OCI-LY1 (cell line): ENCODE results near the gene LCE1E.

ENCODE experiments used
- EZH2 ChIP-seq: fragments of 200-600 bp; sonication (generic), shearing (Covaris generic); IDR thresholded peaks from 2 replicates; pipeline ENCODE4 v1.8.0; 2017; ENCODE audit warnings: borderline replicate concordance, mixed run types, mild to moderate bottlenecking, antibody characterized with exemption, low read length, moderate library complexity, mixed read lengths
- TF ChIP-seq, protein P1 (sequence below): fragments of 200-600 bp; sonication (generic), shearing (Covaris generic); IDR thresholded peaks from 2 replicates; pipeline ENCODE4 v1.5.1; 2017; ENCODE audit warnings: mild to moderate bottlenecking, antibody characterized with exemption, low read length, moderate library complexity, mixed read lengths

GRCh38 chr1:152747831-152748230 is 38.2 kb upstream of the LCE1E start:
- TF ChIP-seq, protein P1, sequence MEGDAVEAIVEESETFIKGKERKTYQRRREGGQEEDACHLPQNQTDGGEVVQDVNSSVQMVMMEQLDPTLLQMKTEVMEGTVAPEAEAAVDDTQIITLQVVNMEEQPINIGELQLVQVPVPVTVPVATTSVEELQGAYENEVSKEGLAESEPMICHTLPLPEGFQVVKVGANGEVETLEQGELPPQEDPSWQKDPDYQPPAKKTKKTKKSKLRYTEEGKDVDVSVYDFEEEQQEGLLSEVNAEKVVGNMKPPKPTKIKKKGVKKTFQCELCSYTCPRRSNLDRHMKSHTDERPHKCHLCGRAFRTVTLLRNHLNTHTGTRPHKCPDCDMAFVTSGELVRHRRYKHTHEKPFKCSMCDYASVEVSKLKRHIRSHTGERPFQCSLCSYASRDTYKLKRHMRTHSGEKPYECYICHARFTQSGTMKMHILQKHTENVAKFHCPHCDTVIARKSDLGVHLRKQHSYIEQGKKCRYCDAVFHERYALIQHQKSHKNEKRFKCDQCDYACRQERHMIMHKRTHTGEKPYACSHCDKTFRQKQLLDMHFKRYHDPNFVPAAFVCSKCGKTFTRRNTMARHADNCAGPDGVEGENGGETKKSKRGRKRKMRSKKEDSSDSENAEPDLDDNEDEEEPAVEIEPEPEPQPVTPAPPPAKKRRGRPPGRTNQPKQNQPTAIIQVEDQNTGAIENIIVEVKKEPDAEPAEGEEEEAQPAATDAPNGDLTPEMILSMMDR = no peak
- TF ChIP-seq EZH2 = no peak
